ENCODE data around the gene ENPP6. TPM values are rescaled to one million over a fixed set of nuclear protein-coding genes. Genes with fewer than 3 reads are reported as not detected.

Gene ENPP6
- total and polyA plus RNA-seq, 2 donors (not counting 1 experiment from before 2014, with no cell fraction given), result 0.01 TPM; not detected in 1

- H2AFZ ChIP-seq (ENCODE audit: insufficient read depth, low read depth, low read length, poor library complexity, severe bottlenecking), result no peak overlapping the region
- H3K9ac ChIP-seq (ENCODE audit: low read length), result no peak overlapping the region
- WGBS (ENCODE audit: insufficient coverage), result 98% methylated on average over 5 of the region's 5 CpGs
- intact Hi-C loops (cut with micrococcal nuclease), result no loop called here
- H3K4me3 Mint-ChIP-seq, result no peak overlapping the region
- DNase-seq (no peak), ATAC-seq (ENCODE audit: low read depth) (no peak)
- H4K20me1 ChIP-seq (ENCODE audit: control insufficient read depth, insufficient read depth, low read length, poor library complexity, severe bottlenecking), result no peaks in the 10 kb centered on the region
- H3K4me1 ChIP-seq (ENCODE audit: control insufficient read depth in 2 of 2, insufficient read depth in 2 of 2, low read length in 2 of 2), result no peaks in the 10 kb centered on the region
- peaks cover 0 to 4% (median 2%) of the 10 kb centered on the region in 3 donors for H3K9me3 ChIP-seq (ENCODE audit: control extremely low read depth in 1 of 3, control insufficient read depth in 2 of 3, insufficient read depth in 1 of 3, low read length in 2 of 3)
- H3K27ac ChIP-seq (ENCODE audit: low read length in 2 of 2), result no peak overlapping the region
- H3K36me3 ChIP-seq (replicated peaks in 1 of 2; ENCODE audit: control extremely low read depth in 1 of 2, control insufficient read depth in 1 of 2, extremely low read depth in 1 of 2, insufficient read depth in 2 of 2, low read length in 1 of 2), result no peaks in the 10 kb centered on the region
- H3K27me3 Mint-ChIP-seq, result peaks cover 30% of the 10 kb centered on the region
- no peak overlapping the region for H3K27ac Mint-ChIP-seq
- no peak overlapping the region for H3K4me3 ChIP-seq (ENCODE audit: control extremely low read depth in 1 of 5, extremely low read depth in 1 of 5, insufficient read depth in 1 of 5, low read depth in 2 of 5, low read length in 4 of 5)
- TF ChIP-seq EZH2 (IDR thresholded peaks at IDR 0.05; ENCODE audit: borderline replicate concordance, insufficient read depth, low read depth, low read length, poor library complexity, severe bottlenecking), result no peak
- no peak for TF ChIP-seq CTCF (IDR thresholded peaks at IDR 0.05)
- H3K27me3 ChIP-seq (replicated peaks in 1 of 4; ENCODE audit: control extremely low read depth in 1 of 4, control insufficient read depth in 3 of 4, insufficient read depth in 4 of 4, low read length in 3 of 4), result no peaks in the 10 kb centered on the region
- no peaks in the 10 kb centered on the region for H3K79me2 ChIP-seq (ENCODE audit: control insufficient read depth, insufficient read depth, low read length)
- POLR2A ChIA-PET, result no interaction called here
- H3K9me3 Mint-ChIP-seq (ENCODE audit: insufficient read depth), result peaks cover 3% of the 10 kb centered on the region
- H3K4me2 ChIP-seq (replicated peaks; ENCODE audit: low read depth, low read length, poor library complexity, severe bottlenecking), result no peak overlapping the region
- CTCF ChIA-PET, result no interaction called here
- H3K4me1 Mint-ChIP-seq, result no peaks in the 10 kb centered on the region
These were observed 72.1 kb downstream of the ENPP6 start for GRCh38 chr4:184145596-184145995.

- Histone ChIP-seq H3K9me3 (ENCODE audit: control extremely low read depth in 1 of 3, control insufficient read depth in 2 of 3, insufficient read depth in 1 of 3, low read length in 2 of 3) (peaks cover 0 to 4% (median 2%) of the 10 kb centered on the region in 3 donors), H3K4me3 (ENCODE audit: control extremely low read depth in 1 of 5, extremely low read depth in 1 of 5, insufficient read depth in 1 of 5, low read depth in 2 of 5, low read length in 4 of 5) (no peak overlapping the region), H3K4me1 (ENCODE audit: control insufficient read depth in 2 of 2, insufficient read depth in 2 of 2, low read length in 2 of 2) (no peaks in the 10 kb centered on the region), H4K20me1 (ENCODE audit: control insufficient read depth, insufficient read depth, low read length, poor library complexity, severe bottlenecking) (no peaks in the 10 kb centered on the region), H3K36me3 (replicated peaks in 1 of 2; ENCODE audit: control extremely low read depth in 1 of 2, control insufficient read depth in 1 of 2, extremely low read depth in 1 of 2, insufficient read depth in 2 of 2, low read length in 1 of 2) (no peaks in the 10 kb centered on the region), H3K79me2 (ENCODE audit: control insufficient read depth, insufficient read depth, low read length) (no peaks in the 10 kb centered on the region), H3K27me3 (replicated peaks in 1 of 4; ENCODE audit: control extremely low read depth in 1 of 4, control insufficient read depth in 3 of 4, insufficient read depth in 4 of 4, low read length in 3 of 4) (no peaks in the 10 kb centered on the region), H3K4me2 (replicated peaks; ENCODE audit: low read depth, low read length, poor library complexity, severe bottlenecking) (no peak overlapping the region), H3K9ac (ENCODE audit: low read length) (no peak overlapping the region), H3K27ac (ENCODE audit: low read length in 2 of 2) (no peak overlapping the region), H2AFZ (ENCODE audit: insufficient read depth, low read depth, low read length, poor library complexity, severe bottlenecking) (no peak overlapping the region)
- ATAC-seq (ENCODE audit: low read depth) (no peak), DNase-seq (no peak)
- WGBS (ENCODE audit: insufficient coverage), result 82% methylated on average over 9 of the region's 15 CpGs
- ChIA-PET CTCF (no interaction called here), POLR2A (no interaction called here)
- Mint-ChIP-seq H3K4me3 (no peak overlapping the region), H3K9me3 (ENCODE audit: insufficient read depth) (peaks cover 3% of the 10 kb centered on the region), H3K27ac (no peak overlapping the region), H3K4me1 (no peaks in the 10 kb centered on the region), H3K27me3 (peaks cover 24% of the 10 kb centered on the region)
- intact Hi-C loops (cut with micrococcal nuclease), result no loop called here
- no peak for TF ChIP-seq CTCF (IDR thresholded peaks at IDR 0.05)
- TF ChIP-seq EZH2 (IDR thresholded peaks at IDR 0.05; ENCODE audit: borderline replicate concordance, insufficient read depth, low read depth, low read length, poor library complexity, severe bottlenecking), result no peak
These were observed 73.7 kb downstream of the ENPP6 start for GRCh38 chr4:184143770-184144564.
